Activated T-cell treated with anti-CD3 and anti-CD28 coated beads for 24 hours (primary cell): Measurements from ENCODE around the gene PCDHGA9.
A peak's percentile ranks its signal among the peaks of the same experiment; 100 is the strongest.
"Not testable (repeated sequence)": the region's sequence is repeated elsewhere in the genome, so short reads cannot be mapped to it uniquely, and the experiment has no call there.

Experiments used
- DNase-seq: peaks from one replicate; pipeline ENCODE4 v3.0.0-alpha.2; 2020; ENCODE audit warnings: low read depth

The PCDHGA9 gene

GRCh38 chr5:141414548-141415274 is 12.1 kb downstream of the PCDHGA9 start:
- DNase-seq, result not testable (repeated sequence)

DNA sequence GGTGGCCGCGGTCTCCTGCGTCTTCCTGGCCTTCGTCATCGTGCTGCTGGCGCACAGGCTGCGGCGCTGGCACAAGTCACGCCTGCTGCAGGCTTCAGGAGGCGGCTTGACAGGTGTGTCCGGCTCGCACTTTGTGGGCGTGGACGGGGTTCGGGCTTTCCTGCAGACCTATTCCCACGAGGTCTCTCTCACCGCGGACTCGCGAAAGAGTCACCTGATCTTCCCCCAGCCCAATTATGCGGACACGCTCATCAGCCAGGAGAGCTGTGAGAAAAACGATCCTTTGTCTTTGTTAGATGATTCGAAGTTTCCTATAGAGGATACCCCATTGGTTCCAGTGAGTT is 12.7 kb downstream of the PCDHGA9 start:
- DNase-seq, result not testable (repeated sequence)

DNA sequence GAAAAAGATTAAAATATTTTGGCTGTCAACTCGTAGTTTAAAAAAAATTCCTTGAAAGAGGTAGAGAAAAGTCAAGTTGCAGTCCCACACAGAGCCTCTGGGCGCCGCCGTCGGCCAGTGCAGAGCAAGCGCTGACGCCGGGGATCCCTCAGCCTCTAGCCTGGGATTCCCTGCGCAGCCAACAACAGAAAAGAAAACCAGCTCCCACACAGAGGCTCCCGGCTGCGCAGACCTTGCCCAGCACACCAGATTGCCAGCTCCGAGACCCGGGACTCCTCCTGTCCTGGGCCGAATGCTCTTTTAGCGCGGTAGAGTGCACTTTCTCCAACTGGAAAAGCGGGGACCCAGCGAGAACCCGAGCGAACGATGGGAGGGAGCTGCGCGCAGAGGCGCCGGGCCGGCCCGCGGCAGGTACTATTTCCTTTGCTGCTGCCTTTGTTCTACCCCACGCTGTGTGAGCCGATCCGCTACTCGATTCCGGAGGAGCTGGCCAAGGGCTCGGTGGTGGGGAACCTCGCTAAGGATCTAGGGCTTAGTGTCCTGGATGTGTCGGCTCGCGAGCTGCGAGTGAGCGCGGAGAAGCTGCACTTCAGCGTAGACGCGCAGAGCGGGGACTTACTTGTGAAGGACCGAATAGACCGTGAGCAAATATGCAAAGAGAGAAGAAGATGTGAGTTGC is 15.1 kb downstream of the PCDHGA9 start, which contains the start of gene PCDHGB7:
PCDHGB7 (plus strand) TSS at position 184 of the 679 bp plus-strand sequence; CDS start at position 367, 183 bp downstream.
- peak; percentile 33 for DNase-seq

GRCh38 chr5:141419074-141419880 is 16.7 kb downstream of the PCDHGA9 start:
- DNase-seq, result no peak

DNA sequence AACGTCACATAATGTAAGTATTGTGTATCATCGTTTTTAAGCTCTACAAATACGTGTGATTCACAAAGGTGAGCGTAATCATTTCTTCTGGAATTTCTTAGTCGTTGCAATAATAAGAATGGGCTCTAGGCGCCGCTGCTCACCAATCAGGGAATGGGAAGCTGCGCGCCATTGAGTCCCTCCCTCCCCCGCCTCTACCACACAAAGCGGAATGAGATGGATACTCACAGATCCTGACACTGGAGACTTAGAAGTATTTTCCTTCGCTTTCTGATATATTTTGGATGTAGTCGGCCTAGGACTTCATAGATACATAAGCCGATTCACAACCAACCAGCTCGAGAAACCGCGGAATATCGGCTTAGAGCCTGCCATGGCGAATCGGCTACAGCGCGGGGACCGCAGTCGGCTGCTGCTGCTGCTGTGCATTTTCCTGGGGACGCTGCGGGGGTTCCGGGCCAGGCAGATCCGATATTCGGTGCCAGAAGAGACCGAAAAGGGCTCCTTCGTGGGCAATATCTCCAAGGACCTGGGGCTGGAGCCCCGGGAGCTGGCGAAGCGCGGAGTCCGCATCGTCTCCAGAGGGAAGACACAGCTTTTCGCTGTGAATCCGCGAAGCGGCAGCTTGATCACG is 18.4 kb downstream of the PCDHGA9 start, which contains the start of gene PCDHGA11:
PCDHGA11 (plus strand) TSS at position 197 of the 634 bp plus-strand sequence; CDS start at position 374, 177 bp downstream.
- no peak for DNase-seq

DNA sequence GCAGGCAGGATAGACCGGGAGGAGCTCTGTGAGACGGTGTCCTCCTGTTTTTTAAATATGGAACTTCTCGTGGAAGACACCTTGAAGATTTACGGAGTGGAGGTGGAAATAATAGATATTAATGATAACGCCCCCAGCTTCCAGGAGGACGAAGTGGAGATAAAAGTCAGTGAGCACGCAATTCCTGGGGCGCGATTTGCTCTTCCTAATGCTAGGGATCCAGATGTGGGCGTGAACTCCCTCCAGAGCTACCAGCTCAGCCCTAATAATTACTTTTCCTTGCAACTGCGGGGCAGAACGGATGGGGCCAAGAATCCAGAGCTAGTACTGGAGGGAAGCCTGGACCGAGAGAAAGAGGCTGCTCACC is 18.9 kb downstream of the PCDHGA9 start:
- DNase-seq, result no peak

DNA sequence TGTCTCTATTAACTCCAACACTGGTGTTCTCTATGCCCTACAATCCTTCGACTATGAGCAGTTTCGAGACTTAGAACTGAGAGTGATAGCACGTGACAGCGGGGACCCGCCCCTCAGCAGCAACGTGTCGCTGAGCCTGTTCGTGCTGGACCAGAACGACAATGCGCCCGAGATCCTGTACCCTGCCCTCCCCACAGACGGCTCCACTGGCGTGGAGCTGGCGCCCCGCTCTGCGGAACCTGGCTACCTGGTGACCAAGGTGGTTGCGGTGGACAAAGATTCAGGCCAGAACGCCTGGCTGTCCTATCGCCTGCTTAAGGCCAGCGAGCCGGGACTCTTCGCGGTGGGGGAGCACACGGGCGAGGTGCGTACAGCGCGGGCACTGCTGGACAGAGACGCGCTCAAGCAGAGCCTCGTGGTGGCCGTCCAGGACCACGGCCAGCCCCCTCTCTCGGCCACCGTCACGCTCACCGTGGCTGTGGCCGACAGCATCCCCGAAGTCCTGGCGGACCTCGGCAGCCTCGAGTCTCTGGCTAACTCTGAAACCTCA is 20.2 kb downstream of the PCDHGA9 start:
- DNase-seq, result no peak

GRCh38 chr5:141427783-141428426 is 25.3 kb downstream of the PCDHGA9 start:
- no peak for DNase-seq

- no peak for DNase-seq
Observed at GRCh38 chr5:141430332-141431113, 27.9 kb downstream of the PCDHGA9 start, which contains the start of gene PCDHGA12. TSS of gene PCDHGA12 (plus strand) at chr5:141430507. CDS start at chr5:141430760, 253 bp downstream.

GRCh38 chr5:141431286-141431685 is 28.7 kb downstream of the PCDHGA9 start:
- no peak for DNase-seq

DNA sequence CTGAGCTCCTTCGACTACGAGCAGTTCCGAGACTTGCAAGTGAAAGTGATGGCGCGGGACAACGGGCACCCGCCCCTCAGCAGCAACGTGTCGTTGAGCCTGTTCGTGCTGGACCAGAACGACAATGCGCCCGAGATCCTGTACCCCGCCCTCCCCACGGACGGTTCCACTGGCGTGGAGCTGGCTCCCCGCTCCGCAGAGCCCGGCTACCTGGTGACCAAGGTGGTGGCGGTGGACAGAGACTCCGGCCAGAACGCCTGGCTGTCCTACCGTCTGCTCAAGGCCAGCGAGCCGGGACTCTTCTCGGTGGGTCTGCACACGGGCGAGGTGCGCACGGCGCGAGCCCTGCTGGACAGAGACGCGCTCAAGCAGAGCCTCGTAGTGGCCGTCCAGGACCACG is 29.7 kb downstream of the PCDHGA9 start:
- not testable (repeated sequence) for DNase-seq

DNA sequence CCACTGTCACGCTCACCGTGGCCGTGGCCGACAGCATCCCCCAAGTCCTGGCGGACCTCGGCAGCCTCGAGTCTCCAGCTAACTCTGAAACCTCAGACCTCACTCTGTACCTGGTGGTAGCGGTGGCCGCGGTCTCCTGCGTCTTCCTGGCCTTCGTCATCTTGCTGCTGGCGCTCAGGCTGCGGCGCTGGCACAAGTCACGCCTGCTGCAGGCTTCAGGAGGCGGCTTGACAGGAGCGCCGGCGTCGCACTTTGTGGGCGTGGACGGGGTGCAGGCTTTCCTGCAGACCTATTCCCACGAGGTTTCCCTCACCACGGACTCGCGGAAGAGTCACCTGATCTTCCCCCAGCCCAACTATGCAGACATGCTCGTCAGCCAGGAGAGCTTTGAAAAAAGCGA is 30.1 kb downstream of the PCDHGA9 start:
- not testable (repeated sequence) for DNase-seq

DNA sequence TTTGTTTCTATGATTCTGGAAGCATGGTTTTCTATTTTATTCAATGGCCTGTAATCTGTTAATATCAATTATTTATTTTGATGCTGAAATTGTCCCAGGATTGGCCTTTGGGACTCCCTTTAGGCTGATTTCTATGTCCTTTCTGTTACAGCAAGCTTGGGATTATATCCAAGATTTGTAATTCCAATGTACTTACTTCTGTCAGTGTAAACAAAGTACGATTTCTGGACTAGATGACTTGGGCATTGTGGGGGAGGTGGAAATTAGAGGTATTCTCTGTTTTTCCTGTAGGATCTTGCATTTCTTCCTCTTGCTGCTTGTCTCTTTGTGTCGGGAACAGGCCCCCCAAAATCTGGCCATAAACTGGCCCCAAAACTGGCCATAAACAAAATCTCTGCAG is 31.4 kb downstream of the PCDHGA9 start:
- no peak for DNase-seq

GRCh38 chr5:141437221-141437620 is 34.6 kb downstream of the PCDHGA9 start:
- no peak for DNase-seq

GRCh38 chr5:141439411-141440141 is 37.0 kb downstream of the PCDHGA9 start:
- DNase-seq, result no peak

GRCh38 chr5:141440341-141440740 is 37.8 kb downstream of the PCDHGA9 start:
- DNase-seq, result no peak

DNA sequence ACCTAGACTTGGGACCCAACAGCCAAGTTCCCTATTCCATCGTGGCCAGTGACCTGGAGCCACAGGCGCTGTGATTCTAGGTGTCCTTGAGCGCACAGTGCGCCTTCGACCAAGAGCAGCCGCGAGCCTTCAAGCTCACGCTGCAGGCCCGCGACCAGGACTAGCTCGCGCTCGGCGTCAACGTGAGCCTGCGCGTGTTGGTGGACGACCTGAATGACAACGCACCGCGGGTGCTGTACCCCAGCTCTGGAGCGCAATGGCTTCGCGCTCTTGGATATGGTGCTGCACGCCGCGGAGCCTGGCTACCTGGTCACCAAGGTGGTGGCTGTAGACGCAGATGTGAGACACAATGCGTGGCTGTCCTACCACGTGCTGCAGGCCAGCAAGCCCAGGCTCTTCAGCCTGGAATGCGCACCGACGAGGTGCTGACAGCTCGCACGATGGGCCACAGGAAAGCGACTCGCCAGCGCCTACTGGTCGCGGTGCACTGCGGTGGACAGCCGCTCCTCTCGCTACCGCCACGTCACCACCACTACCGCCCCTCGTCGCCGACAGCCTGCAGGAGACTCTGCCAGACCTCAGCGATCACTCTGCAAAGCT is 39.1 kb downstream of the PCDHGA9 start:
- DNase-seq, result no peak
